ENCODE data around the gene RDH11.

- TF ChIP-seq POLR2AphosphoS5 (IDR thresholded peaks at IDR 0.05): no peak
- TF ChIP-seq POLR2A (IDR thresholded peaks at IDR 0.05): no peak
- no peak for TF ChIP-seq EP300 (IDR thresholded peaks at IDR 0.05)
- TF ChIP-seq CTCF (IDR thresholded peaks at IDR 0.05): no peak
Measured at GRCh38 chr14:67705211-67705610, 9.6 kb upstream of the RDH11 start.

Measured in suprapubic skin (tissue), 4 donors.